GM12873 (cell line): ENCODE measurements around the gene TOGARAM2.

Experiments used
- TF ChIP-seq, protein P1 (sequence below): IDR thresholded peaks from 2 replicates; pipeline ENCODE4 v1.5.1; 2012; ENCODE audit warnings: low read depth, mild to moderate bottlenecking, moderate library complexity, low read length, control low read depth; ENCODE audit not compliant: insufficient read depth; ENCODE audit errors: missing control alignments

The TOGARAM2 gene

DNA sequence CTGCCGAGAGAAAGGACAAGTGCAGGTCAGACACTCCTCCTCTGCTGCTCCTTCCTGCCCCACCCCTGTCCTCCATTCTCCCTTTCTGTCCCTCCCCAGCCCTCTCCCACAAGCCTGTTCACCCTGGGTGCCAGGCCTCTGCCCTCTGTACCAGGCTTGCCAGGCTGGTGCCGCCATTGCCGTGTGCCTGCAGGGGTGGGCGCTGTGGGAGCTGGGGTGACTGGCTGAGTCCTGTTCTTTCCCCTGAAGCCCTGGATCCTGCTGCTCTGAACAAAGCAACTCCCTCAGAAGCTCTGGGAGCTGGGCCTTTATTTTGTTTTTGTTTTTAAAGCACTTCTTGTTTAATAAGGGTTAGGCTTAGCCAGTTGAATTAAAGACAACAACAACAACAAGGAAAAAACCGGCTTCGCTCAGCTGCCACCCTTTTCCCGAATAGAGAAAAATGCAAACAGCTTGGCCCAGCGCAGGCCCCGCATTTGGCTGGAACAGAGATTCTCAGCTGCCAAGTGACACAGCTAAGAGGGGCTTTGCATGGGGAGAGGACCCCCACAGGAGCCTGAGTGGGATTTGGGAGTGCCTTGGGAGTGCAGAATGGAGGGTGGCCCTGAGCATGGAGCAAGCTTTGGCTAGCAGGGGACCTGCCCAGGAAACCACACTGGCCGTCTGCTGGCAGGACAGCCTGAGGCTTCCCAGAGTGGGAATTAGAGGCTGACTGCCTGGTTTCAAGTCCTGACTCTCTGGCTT lies 84.1 kb downstream of the TOGARAM2 start:
- TF ChIP-seq, protein P1, sequence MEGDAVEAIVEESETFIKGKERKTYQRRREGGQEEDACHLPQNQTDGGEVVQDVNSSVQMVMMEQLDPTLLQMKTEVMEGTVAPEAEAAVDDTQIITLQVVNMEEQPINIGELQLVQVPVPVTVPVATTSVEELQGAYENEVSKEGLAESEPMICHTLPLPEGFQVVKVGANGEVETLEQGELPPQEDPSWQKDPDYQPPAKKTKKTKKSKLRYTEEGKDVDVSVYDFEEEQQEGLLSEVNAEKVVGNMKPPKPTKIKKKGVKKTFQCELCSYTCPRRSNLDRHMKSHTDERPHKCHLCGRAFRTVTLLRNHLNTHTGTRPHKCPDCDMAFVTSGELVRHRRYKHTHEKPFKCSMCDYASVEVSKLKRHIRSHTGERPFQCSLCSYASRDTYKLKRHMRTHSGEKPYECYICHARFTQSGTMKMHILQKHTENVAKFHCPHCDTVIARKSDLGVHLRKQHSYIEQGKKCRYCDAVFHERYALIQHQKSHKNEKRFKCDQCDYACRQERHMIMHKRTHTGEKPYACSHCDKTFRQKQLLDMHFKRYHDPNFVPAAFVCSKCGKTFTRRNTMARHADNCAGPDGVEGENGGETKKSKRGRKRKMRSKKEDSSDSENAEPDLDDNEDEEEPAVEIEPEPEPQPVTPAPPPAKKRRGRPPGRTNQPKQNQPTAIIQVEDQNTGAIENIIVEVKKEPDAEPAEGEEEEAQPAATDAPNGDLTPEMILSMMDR = no peak

DNA sequence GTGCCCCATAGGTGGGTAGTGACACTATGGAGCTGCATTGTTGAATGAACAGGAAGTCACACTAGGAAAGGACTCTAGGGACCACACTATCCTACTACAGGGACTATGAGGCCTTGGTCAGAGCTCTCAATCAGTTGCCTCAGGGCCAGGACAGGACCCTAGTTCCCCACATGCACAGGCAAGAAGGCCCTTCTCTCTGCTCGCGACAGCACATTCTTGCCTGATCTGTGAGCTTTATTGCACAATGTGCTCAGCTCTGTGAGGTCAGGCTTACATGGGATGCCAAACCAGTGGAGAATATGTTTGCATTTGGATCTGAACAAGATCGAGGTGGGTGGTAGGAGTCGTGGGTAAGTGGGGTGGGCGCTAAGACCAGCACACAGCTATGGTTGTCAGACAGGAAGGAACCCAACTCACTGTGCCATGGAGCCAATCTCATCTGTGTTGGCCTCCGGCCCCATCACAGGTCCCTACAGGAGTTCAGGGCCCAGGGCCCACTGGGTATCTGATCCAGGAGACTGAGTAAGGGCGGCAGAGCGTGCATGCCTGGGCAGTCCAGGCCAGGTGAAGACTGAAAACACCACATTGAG lies 85.3 kb downstream of the TOGARAM2 start:
- TF ChIP-seq, protein P1 = no peak

DNA sequence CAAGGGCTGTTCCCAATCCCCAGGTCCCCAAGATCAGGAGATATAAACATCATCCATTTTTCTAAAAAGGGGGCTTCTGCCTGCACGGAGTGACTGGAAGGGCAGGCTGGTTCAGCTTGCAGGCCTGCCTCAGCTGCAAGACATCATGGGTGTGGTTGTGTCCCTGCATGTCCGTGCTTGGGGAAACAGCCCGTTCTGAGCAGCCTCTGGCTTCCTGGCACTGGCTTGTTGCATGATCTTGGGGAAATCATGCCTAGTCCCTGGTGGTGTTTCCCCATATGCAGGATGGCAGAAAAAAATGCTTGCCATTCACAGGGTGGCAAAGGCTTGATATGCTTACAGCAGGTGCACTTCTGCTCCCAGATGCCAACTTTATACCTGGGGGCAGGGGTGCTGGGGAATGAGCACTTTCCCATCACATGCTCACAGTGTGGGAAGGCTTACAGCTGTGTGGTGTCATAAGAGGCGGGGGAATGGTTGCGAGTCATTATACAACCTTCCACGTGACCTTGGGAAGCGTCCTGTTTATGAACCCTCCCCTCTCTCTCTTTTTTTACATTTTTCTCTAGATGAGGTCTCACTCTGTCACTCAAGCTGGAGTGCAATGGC lies 86.0 kb downstream of the TOGARAM2 start:
- TF ChIP-seq, protein P1 = no peak

DNA sequence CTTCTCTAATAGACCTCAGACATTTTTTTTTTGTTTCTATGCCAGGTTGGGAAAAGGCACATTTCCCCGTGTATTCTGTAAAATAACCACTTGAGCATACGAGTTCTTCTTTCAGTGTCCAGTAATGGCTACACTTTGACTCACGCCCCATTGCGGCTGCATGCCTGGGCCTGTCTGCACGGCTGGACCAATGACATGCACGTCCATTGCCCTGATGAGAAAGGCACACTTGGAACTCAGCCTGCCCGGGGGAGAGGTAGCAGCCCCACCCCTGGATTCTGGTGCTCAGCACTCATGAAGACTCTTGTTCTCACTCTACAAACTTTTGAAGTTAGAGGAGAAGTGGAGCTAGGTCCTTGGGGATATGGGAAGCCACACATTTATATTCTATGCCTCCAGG lies 87.4 kb downstream of the TOGARAM2 start:
- TF ChIP-seq, protein P1 = no peak

DNA sequence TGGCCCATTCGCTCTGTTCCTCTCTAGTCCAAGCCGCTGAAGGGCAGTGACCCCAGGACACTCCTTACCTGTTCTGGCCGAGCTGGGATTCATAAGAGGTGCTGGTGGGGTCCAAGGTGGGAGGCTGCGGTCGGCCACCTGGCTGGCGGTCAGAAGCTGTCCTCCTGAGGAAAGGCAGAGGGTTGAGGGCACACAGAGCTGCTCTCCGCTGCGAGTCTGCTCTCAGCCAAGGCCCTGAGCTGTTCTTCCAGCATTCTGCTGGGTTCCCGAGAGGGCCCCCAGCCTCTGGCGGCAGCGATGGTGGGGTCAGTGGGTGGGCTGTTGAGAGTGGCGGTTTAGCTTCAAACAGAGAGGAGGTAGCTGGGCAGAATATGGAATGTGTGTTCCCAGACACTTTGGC lies 89.4 kb downstream of the TOGARAM2 start:
- TF ChIP-seq, protein P1 = no peak

DNA sequence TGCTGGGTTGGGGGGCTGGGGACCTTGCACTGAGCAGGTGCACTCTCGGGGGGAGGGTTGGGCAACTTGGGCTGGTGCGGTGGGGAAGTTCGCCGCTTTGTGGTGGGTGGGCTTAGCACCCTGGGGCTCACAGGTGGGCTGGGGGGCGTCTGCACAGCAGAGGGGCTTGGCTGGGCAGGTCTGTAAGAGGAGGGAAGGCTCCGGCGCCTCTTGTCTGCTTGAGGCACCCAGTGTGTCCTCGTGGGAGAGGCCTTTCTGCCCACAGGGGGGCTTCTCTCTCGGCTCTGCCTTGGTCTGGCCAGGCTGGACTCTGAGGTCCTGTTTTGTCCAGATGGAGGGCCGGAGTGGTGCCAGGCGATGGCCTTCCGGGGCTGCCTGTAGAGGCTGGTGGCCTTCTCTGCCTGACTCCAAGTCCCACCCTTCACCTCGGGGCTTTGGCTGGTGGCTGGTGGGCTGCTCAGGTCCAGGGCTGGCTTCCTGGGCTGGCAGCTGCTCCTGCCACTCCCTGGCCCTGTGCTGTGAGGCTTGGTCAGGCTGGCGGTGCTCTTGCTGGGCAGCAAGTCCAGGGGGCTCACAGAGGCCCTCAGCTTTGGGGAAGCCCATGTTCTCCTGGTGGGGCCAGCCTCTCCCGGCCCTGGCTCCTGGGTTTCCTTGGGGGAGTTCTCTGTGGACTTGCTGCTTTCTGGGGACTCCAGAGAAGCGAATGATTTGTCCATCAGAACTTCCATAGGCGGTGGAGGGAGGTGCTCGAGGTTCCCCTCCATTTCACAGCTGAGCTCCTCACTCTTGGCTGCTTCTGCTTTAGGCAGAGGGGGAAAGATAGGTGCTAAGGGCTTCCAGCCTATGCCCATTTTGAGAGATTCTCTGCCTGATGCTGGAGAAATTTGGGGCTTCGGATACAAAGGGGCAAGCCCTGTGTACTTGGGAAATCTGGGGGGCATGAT lies 90.2 kb downstream of the TOGARAM2 start:
- TF ChIP-seq, protein P1 = no peak
